COR-L47 (cell line): Measurements from ENCODE around the gene ADAMTS15.

Experiments
- DNase-seq: peaks from one replicate; lab custom pipeline; 2025; lab: John Stamatoyannopoulos, UW

ADAMTS15 gene

DNA sequence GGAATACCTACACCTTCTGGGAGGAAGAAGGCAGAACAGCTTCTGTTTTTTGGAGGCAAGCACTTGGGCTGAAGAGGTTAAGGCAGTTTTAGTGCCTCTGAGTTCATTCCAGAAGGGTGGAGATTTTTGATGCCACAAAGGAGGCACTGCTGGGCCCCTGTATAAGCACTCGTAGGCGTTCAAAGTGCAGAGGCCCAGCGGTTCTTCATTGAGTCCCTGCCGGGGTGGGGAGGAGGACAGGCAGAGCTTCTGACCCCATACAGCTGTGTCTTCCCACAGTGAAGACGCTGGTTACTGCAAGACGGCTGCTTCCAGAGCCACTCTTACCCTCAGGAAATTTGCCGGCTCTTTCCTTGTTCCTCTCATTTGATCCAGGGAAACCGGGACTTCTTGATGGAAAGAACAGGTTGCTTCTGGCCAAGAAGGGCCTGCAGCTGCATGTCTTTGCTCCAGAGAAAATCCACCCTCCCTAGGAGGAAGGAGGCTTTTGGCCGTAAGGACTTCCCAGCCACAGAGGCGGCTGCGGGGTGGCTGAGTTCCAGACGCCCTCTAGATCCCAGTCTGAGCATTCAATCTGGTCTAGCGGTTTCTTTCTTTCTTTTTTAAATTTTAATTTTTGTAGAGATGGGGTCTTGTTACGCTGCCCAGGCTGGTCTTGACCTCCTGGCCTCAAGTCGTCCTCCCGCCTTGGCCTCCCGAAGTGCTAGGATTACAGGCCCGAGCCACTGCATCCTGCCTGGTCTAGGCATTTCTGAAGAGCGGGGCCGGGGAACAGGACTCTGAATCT, 9.4 kb downstream of the ADAMTS15 start:
- DNase-seq = no peak

DNA sequence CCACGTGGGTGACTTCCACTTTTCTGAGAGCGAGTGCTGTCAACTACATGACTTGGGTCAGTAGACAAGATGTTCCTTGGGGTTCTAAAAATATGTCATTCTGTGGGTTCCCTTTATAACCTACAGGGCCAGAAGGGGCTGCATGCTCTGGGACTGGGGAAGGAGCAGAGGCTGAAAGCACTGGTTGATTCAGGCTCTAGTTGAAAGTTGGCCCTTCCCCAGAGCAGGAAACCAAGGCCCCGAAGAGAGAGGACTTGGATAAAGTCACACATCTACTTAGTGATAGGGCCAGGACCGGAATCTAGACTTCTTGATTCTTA, 9.9 kb downstream of the ADAMTS15 start:
- DNase-seq = no peak

DNA sequence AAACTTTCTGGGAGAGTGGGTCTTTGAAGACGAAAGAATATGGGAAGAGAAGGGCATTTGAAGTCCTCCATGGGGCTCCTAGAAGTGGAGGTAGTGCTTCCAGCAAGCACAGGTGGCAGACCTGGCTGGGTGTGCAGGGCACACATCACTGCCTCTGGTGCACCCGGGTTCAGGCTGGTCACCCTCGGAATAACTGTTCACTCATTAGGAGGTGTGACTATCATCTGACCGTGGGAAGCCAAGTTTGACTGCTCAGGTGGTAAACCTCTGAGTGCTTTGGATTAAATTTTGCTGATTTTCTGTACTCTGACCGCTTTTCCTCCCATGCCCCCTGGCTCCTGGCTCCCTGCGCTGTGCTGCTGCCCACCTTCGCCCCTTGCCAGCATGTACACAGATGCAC, 11.1 kb downstream of the ADAMTS15 start:
- DNase-seq = no peak

DNA sequence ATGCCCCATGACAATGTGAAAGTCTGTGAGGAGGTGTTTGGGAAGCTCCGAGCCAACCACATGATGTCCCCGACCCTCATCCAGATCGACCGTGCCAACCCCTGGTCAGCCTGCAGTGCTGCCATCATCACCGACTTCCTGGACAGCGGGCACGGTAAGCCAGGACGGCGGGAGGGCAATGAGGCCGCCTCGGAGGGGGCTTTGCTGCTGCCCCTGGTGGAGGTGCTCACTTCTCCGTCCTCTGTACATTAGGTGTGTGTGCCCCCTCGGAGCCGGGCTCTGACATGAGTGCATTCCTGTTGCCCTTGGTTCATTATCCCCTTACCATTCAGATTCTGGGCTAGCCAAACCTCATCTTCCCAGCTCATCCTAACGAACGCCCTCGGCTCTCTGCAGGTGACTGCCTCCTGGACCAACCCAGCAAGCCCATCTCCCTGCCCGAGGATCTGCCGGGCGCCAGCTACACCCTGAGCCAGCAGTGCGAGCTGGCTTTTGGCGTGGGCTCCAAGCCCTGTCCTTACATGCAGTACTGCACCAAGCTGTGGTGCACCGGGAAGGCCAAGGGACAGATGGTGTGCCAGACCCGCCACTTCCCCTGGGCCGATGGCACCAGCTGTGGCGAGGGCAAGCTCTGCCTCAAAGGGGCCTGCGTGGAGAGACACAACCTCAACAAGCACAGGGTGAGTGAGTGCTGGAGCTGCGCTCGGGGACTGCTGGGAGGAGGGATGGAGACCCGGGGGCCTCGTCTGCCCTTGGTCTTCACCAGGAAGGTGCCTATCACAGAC, 13.8 kb downstream of the ADAMTS15 start:
- no peak for DNase-seq

DNA sequence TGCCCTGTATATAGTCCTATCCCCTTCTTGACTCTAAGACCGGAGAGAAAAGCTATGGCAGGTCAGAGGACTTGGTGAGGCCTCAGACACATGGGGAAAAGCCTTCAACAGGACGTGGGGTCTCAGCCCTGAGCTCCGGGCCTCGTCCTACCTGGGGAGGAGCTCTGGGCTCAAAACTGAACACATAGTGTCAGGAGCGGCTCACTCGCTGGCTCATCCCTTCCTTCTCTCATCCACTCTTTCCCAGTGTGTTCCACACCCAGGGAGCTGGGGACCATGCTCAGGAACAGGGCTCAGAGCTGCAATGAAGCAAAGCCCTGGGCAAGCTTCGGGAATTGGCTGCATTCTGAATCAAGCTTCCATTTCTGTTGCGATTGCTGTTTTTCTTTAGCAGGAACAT, 14.5 kb downstream of the ADAMTS15 start:
- no peak for DNase-seq

DNA sequence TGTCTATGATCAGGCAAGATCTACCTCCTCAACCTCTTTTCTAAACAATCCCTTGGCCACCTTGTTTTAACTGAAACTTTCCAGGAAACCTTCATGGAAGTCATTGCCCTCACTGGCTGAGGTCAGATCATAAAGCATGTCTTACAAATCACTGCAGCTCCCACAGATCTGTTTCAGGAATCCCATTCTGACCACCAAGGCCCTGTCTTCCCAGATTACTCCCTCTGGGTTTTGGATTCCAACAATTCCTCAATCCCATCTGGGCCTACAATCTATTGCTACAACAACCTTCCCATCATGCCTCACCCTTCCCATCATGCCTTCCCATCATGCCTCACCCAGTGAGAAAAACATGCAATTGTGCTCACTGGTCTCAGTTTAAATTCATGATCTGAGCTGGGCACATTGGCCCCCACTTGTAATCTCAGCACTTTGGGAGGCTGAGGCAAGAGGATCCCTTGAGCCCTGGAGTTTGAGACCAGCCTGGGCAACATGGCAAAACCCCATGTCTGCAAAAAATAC, 15.9 kb downstream of the ADAMTS15 start:
- no peak for DNase-seq

DNA sequence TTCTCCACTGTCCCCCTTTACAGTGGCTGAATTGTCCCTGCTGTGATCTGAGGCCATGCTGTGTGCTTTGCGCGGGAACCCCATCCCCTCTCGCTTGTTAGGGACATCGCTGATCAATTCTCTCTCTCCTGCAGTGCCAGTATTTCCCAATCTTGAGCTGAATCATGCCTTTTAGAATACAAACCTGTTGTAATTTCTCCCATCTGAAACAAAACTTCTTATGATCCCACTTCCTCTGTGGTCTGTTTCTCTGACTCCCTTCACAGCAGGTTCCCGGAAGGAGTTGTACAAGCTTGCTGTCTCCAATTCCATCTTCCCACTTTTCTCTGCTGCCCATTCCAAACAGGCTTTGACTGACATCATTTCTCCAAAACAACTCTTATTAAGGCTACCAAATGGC, 16.8 kb downstream of the ADAMTS15 start:
- no peak for DNase-seq

DNA sequence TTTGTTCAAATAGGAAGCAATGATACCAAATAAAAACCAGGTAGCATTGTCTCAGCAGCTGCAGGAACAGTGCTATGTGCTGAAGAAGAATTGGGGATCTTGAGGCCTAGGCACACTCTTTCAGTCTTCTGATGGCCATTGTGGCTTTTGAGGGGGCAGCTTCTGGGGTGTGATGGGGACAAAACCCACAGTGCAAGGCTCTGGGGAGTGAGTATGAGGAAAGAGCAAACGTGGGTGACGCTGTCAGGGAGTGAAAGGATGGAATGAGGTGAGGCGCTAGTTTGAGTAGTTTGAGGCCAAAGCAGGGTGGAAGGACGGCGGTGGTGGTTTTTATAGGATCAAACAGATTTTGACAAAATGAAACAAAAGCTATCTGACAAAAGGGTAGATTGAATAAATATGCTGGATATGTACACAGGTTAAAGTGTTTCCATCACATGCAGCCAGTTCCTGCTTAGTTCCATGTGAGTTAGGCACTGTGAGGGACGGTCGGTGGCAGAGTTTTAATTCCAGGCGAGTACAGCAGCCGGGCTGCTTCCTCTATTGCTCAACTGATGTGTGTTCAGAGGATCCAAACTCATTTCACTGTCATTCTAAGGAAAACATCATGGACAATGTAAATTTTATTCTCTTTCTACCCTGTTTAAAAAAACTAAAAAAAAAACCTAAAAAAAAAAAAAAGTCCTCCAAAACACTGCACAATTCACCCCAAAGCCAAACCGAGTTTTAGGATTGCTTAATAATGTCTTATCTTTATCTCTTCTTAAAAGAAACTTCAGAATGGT, 18.9 kb downstream of the ADAMTS15 start:
- no peak for DNase-seq

DNA sequence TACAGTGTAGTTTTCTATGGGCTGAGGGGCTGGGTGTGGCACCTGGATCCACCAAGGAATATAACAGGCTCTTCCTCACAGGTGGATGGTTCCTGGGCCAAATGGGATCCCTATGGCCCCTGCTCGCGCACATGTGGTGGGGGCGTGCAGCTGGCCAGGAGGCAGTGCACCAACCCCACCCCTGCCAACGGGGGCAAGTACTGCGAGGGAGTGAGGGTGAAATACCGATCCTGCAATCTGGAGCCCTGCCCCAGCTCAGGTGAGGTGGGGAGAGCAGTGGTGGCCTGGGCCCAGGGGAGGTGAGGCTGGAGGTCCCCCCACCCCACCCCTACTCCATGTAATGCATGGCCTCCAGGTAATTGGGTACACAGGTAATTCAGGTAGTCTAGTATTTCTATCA, 20.7 kb downstream of the ADAMTS15 start:
- no peak for DNase-seq

DNA sequence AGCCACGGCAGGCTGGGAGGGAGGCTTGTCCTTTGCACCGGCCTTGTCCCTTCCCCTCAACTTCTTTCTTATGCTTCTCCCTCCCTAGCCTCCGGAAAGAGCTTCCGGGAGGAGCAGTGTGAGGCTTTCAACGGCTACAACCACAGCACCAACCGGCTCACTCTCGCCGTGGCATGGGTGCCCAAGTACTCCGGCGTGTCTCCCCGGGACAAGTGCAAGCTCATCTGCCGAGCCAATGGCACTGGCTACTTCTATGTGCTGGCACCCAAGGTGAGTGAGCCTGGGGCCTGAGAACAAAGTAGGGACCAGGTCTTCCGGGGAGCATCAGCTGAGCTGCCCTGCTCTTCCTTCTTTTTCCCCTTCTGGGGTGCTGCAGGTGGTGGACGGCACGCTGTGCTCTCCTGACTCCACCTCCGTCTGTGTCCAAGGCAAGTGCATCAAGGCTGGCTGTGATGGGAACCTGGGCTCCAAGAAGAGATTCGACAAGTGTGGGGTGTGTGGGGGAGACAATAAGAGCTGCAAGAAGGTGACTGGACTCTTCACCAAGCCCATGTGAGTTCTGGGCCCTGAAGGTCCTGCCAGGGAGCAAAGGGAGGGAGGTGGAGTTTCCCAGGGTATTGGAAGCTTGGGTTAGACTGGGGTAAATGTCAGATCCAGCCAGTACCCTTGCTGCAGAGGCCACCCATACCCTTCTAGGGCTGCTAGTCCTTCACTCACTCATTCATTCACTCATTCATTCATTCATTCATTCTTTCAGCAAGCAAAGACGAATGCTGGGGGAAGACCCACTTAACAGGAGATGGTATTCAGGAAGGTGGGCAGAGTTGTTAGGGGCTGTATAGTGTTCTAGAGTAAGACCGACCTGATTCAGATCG, 22.6 kb downstream of the ADAMTS15 start:
- DNase-seq = no peak

DNA sequence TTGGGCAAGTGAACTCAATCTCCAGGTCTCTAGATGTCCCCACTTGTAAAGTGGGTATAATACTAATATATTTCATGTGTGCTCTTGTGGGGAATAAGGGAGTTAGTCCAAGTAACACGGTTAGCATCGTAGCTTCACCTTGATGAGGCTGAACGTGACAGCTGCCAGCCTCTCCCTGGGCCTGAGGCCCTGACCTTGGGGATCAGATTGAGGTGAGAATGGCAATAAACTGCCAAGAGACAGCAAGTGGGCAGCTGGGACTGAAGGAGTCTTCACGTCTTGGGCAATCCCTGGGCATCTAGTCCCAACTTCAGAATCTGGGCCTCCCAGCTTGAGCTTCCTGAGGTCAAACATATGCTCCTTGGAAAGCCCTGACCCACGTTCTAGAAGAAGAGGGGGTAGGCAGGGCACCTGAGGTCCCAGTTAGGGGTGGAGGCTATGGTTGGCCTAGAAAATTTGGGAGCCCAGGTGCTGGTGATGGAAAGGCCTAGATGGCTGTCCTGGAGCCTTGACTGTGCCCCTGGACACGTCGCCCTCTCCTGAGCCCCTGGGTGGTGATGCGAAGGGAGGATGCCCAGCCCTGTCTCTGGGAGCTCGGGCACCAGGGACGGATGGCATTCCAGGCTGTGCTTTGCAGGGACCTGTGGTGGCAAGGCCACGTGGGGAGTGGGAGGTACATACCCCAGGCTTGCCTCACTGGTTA, 23.4 kb downstream of the ADAMTS15 start:
- no peak for DNase-seq

DNA sequence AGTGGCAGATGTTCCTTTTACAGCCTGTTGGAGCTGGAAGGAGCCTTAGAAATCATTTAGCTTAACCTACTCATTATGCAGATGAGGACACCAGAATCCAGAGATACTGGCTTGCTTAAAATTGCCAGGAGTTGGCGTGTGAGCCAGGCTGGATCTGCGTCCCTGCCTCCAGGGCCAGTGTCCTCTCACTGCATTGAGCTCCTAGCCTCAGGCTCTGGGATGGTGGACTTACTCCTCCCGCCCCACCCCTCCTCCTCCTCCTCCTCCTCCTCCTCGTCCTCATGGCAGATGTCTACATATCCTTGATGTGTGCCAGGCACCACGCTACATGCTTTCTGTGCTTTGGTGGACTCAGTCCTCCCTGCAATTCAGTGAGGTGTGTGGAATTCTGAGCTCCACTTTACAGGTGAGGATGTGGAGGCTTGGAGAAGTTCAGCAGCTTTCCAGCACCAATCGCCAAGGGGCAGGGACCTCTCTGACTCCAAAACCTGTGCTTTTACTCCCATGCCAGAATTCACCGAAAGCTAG, 24.1 kb downstream of the ADAMTS15 start:
- no peak for DNase-seq

DNA sequence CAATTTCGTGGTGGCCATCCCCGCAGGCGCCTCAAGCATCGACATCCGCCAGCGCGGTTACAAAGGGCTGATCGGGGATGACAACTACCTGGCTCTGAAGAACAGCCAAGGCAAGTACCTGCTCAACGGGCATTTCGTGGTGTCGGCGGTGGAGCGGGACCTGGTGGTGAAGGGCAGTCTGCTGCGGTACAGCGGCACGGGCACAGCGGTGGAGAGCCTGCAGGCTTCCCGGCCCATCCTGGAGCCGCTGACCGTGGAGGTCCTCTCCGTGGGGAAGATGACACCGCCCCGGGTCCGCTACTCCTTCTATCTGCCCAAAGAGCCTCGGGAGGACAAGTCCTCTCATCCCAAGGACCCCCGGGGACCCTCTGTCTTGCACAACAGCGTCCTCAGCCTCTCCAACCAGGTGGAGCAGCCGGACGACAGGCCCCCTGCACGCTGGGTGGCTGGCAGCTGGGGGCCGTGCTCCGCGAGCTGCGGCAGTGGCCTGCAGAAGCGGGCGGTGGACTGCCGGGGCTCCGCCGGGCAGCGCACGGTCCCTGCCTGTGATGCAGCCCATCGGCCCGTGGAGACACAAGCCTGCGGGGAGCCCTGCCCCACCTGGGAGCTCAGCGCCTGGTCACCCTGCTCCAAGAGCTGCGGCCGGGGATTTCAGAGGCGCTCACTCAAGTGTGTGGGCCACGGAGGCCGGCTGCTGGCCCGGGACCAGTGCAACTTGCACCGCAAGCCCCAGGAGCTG, 24.8 kb downstream of the ADAMTS15 start:
- DNase-seq = no peak

DNA sequence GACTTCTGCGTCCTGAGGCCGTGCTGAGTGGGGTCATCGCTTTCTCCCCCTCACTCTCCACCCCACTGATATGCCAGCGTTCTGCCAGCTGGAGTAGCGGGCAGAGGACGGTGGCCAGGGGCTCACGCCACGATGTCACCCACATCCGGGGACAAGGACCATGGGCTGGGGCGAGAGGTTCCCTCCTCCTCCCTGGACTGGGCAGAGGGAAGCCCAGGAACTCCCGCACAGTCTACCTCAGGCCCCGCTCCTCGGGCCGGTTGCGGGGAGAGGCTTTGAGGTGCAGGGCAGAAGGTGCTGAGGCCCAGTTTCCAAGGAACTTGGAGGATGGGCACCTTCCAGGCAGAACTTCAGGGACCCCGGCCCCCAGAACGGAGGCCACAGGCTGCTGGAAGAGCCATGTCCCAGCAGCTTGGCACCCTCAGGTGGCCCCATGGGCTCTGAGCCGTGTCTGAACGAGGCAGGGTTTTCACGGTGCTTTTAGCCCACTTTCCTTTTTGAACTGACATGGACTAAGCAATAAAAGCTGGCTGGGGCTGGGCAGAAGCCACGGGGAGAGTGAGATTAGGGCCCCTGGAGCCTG, 25.4 kb downstream of the ADAMTS15 start:
- no peak for DNase-seq

DNA sequence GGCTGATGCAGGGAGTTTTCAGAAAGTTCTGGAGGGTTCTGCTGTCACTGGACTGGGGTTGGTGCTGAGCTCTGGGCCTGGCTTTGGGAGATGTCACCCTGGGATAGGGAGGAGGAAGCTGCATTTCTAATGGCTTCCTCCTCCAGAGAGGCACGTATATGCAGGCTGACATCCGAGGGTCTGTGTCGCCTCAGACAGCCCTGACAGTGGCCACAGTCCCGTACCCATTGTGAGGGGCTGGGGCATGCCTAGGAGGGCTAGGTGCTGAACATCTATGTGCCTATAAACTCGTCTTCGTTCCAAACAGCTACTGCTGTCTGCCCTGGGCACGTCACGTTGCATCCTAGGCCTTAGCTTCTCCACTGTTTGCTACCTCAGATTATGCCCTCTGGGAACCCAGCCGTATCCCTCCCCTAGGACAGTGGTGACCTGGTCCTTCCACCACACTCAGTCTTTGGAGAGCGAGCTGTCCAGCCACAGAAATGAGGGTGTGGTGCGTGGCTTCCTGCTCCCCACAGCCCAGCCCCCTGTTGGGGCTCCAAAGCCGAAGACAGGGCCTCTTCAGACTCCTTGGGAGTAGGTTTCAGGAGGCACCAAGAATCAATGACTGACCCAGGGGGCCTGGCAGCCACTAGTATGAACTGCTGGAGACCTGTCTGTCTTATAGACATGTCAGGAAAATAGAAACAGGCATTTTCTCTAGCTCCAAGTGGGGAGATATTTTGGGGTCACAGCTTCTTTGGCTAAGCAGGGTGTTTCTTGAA, 26.4 kb downstream of the ADAMTS15 start:
- no peak for DNase-seq

DNA sequence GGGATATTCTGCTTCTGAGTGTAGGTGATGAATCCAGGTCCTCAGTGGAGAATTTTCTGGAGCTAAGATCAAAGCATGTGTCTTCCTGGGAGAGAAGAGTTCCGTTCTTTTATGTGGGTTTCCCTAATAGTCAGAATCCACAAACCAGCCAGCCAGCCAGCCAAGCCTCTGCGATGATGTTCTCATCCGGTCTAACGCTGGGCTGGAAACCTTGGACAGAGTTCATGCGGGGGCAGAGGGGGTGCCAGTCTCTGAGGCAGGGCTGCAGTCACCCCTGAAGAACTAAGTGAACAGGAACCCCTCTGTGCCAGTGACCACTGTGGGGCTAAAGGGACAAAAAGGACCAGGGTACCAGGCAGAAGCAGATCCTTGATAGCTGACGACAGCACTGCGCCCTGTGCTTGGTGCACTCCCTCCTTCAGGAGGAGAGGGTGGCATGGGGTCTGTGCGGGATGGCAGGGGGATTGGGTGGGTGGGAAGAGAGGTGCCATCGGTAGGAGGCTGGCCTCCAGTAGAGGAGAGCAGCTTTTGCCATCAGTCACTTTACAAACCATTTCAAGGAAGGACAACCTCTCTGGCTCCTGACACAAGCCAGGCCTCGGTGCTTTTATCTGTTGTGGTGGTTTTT, 27.1 kb downstream of the ADAMTS15 start:
- no peak for DNase-seq

DNA sequence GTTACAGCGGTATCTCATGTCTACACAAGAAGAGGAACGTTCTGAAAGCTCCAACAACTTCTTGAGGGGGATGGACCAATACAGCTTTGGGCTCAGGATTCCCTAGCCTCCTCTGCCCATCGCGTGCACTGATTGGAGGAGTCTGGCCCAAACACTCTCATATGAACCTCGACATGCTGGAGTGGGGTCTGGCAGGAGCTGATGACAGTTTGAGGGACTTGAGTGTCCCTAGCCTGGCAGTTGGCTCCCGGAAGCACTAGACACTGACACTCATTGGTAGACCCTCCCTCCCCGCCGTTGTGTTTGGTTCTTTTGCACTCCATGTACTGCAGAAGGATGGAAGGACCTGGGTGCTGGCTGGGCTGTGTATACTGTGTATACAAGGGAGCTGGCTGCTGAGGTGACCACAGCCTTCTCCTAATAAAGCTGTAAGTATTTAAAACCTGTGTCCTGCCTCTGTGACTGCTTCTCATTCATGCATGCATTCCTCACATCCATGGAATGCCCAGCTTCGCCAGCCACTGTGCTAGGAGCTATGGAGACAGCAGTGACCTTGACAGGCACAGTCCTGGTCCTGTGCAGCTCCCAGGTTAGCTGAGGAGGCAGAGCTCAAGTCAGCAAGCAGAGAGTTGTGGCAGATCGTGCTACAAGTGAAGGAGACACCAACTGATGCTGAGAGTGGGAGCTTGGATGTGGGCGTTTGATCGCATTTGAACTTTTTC, 27.9 kb downstream of the ADAMTS15 start:
- DNase-seq = no peak
